CD14-positive monocyte (primary cell): Measurements from ENCODE around the gene KCNMB4. TPM values are rescaled to one million over a fixed set of nuclear protein-coding genes. Genes with fewer than 3 reads are reported as not detected.

ENCODE experiments used
- DNase-seq, 3 donors: peaks; one replicate each; pipeline ENCODE4 v3.0.0-alpha.2; 2011 to 2022
- H2AFZ ChIP-seq: 2 replicates; pipeline ENCODE4 v1.6.0; 2012; ENCODE audit warnings: mild to moderate bottlenecking, low read depth, low read length, inconsistent platforms; ENCODE audit not compliant: insufficient read depth, poor library complexity, severe bottlenecking
- H3K27ac ChIP-seq, 2 donors: 1 replicate in 1 of 2; 2 replicates in 1 of 2; pipeline ENCODE4 v1.5.1; 2012 to 2013; ENCODE audit warnings: low read length in 2 of 2, control low read depth in 1 of 2, inconsistent platforms in 1 of 2, low read depth in 1 of 2, mild to moderate bottlenecking in 1 of 2
- H3K27me3 ChIP-seq, 2 donors: one replicate each; pipeline versions ENCODE4 v1.6.0 to v1.6.1; 2011 to 2013; ENCODE audit warnings: low read length in 2 of 2; ENCODE audit not compliant: control insufficient read depth in 2 of 2, insufficient read depth in 2 of 2
- H3K36me3 ChIP-seq, 2 donors: replicated peaks in 1 of 2; 1 replicate in 1 of 2; 2 replicates in 1 of 2; pipeline versions ENCODE4 v1.5.1 to v1.6.1; 2012 to 2013; ENCODE audit warnings: low read length in 2 of 2, control low read depth in 1 of 2, inconsistent platforms in 1 of 2, mild to moderate bottlenecking in 1 of 2; ENCODE audit not compliant: insufficient read depth in 2 of 2, control insufficient read depth in 1 of 2
- H3K4me1 ChIP-seq, 2 donors: 1 replicate in 1 of 2; 2 replicates in 1 of 2; pipeline versions ENCODE4 v1.5.1 to v1.6.1; 2012 to 2013; ENCODE audit warnings: low read length in 2 of 2, control low read depth in 1 of 2, inconsistent platforms in 1 of 2, mild to moderate bottlenecking in 1 of 2, moderate library complexity in 1 of 2; ENCODE audit not compliant: insufficient read depth in 2 of 2, control insufficient read depth in 1 of 2
- H3K4me2 ChIP-seq: replicated peaks from 2 replicates; pipeline ENCODE3; 2012; ENCODE audit warnings: low read length, moderate library complexity, mild to moderate bottlenecking; ENCODE audit not compliant: poor library complexity, severe bottlenecking; ENCODE audit errors: extremely low read depth
- H3K4me3 ChIP-seq, 3 experiments: fragments of 200-600 bp in 1 of 3; sonication (generic) in 1 of 3; replicated peaks in 1 of 3; 1 replicate in 2 of 3; 2 replicates in 1 of 3; pipeline ENCODE4 v1.5.1; 2011 to 2013; ENCODE audit warnings: low read length in 3 of 3, mild to moderate bottlenecking in 3 of 3, control low read depth in 2 of 3, low read depth in 2 of 3, inconsistent platforms in 1 of 3, moderate library complexity in 1 of 3
- H3K79me2 ChIP-seq: 2 replicates; pipeline ENCODE4 v1.6.0; 2012; ENCODE audit warnings: mild to moderate bottlenecking, control low read depth, inconsistent platforms, low read length, moderate library complexity; ENCODE audit not compliant: insufficient read depth
- H3K9ac ChIP-seq: 2 replicates; pipeline ENCODE4 v1.6.0; 2017; ENCODE audit warnings: low read length, mild to moderate bottlenecking; ENCODE audit not compliant: insufficient read depth, poor library complexity, severe bottlenecking
- H3K9me3 ChIP-seq, 2 donors: replicated peaks in 1 of 2; 1 replicate in 1 of 2; 2 replicates in 1 of 2; pipeline versions ENCODE4 v1.5.1 to v1.6.1; 2012 to 2013; ENCODE audit warnings: low read length in 2 of 2, control low read depth in 1 of 2; ENCODE audit not compliant: control insufficient read depth in 1 of 2, insufficient read depth in 1 of 2
- H4K20me1 ChIP-seq: 2 replicates; pipeline ENCODE4 v1.6.0; 2012; ENCODE audit warnings: mild to moderate bottlenecking, low read length, control low read depth, moderate library complexity; ENCODE audit not compliant: insufficient read depth
- H3K27ac Mint-ChIP-seq, 7 donors: one replicate each; pipeline ENCODE4 v1.8.0; 2020; ENCODE audit warnings: mild to moderate bottlenecking in 7 of 7, mixed read lengths in 7 of 7, moderate library complexity in 6 of 7, inconsistent platforms in 2 of 7
- H3K27me3 Mint-ChIP-seq, 3 donors: one replicate each; pipeline ENCODE4 v1.8.0; 2021 to 2022; ENCODE audit warnings: low read depth in 3 of 3, mild to moderate bottlenecking in 3 of 3, mixed read lengths in 3 of 3, moderate library complexity in 3 of 3, inconsistent platforms in 1 of 3
- H3K36me3 Mint-ChIP-seq, 2 donors: one replicate each; pipeline ENCODE4 v1.8.0; 2020; ENCODE audit warnings: mixed read lengths in 2 of 2, inconsistent platforms in 1 of 2, mild to moderate bottlenecking in 1 of 2
- H3K4me1 Mint-ChIP-seq: one replicate; pipeline ENCODE4 v1.8.0; 2020; ENCODE audit warnings: mild to moderate bottlenecking, mixed read lengths
- H3K4me3 Mint-ChIP-seq, 2 donors: one replicate each; pipeline ENCODE4 v1.8.0; 2020; ENCODE audit warnings: mild to moderate bottlenecking in 2 of 2, mixed read lengths in 2 of 2, moderate library complexity in 1 of 2
- H3K9me3 Mint-ChIP-seq, 7 donors: one replicate each; pipeline ENCODE4 v1.8.0; 2020 to 2022; ENCODE audit warnings: mixed read lengths in 7 of 7, mild to moderate bottlenecking in 6 of 7, moderate library complexity in 6 of 7, inconsistent platforms in 2 of 7
- CTCF ChIP-seq: fragments of 200-600 bp; IDR thresholded peaks from one replicate; pipeline ENCODE4 v1.8.0; 2022; ENCODE audit warnings: antibody characterized with exemption, mild to moderate bottlenecking
- WGBS: methylation state at CpG from one replicate; pipeline ENCODE4 v1.1.5; 2013; ENCODE audit warnings: missing lambda C conversion rate; ENCODE audit not compliant: insufficient coverage; 5-methylcytosine and 5-hydroxymethylcytosine counted together
- intact Hi-C, 2 donors: fragments of 100-400 bp; cut with micrococcal nuclease; formaldehyde crosslinking; loops; one replicate each; pipeline versions ENCODE4 v1.15.0 to v1.15.1; 2023
- polyA plus RNA-seq, 3 donors: library from polyadenylated mRNA; depleted of rRNA in 1 of 3; unstranded in 2 of 3; stranded (reverse) in 1 of 3; fragments of 300-500 nt in 2 of 3; fragments of >200 nt in 1 of 3; fragmentation: Illumina TruSeq in 2 of 3; gene quantifications; 1 replicate in 2 of 3; 2 replicates in 1 of 3; pipeline ENCODE4 v1.2.3, GENCODE V29; 2012 to 2021

KCNMB4 gene
- polyA plus RNA-seq, 3 donors, result 0.23 to 0.83 (median 0.41) TPM

DNA sequence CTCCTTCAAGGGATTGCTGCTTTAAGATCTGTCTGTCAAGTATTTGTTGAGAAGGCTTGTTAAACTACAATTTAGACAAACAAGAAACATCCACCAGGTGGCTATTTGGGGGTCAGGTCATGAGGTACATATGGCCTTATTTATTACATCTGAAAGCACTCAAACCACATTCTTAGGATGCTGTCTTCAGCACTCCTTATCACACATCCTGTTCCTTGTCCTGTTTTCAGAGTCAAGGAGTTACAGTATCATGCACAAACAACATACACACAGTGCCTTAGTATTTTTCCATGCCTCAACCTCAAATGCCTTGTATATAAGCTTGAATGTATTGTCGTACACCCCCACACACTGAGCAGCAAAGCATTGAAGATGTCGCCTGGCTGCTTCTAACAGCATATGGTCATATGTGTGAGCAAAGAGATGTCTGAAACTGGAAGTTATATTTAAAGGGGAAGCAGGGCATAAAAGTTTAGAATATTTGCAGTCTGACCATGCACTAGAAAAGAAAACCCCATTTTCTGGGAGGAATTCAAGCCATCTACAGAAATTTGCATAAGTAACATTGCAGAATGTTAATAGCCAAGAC lies 83.8 kb downstream of the KCNMB4 start:
- no peak overlapping the region for H3K9ac ChIP-seq
- no peak for DNase-seq
- H3K4me3 ChIP-seq, result no peak overlapping the region
- H3K9me3 ChIP-seq, result peaks cover 22 to 29% of the 10 kb centered on the region in 2 donors
- H3K4me1 ChIP-seq, result no peaks in the 10 kb centered on the region
- Mint-ChIP-seq H3K36me3 (no peaks in the 10 kb centered on the region), H3K4me3 (no peak overlapping the region), H3K9me3 (peaks cover 14 to 39% (median 38%) of the 10 kb centered on the region in 7 donors), H3K4me1 (no peaks in the 10 kb centered on the region), H3K27ac (no peak overlapping the region), H3K27me3 (peaks cover 0 to 2% (median 0%) of the 10 kb centered on the region in 3 donors)
- intact Hi-C loops, result no loop called here
- WGBS, result no CpG with 5 or more reads among the region's 2 CpGs
- H4K20me1 ChIP-seq, result no peaks in the 10 kb centered on the region
- no peak overlapping the region for H2AFZ ChIP-seq
- H3K36me3 ChIP-seq, result no peaks in the 10 kb centered on the region
- H3K79me2 ChIP-seq, result no peaks in the 10 kb centered on the region
- no peak for TF ChIP-seq CTCF
- H3K27me3 ChIP-seq, result no peaks in the 10 kb centered on the region
- no peak overlapping the region for H3K4me2 ChIP-seq
- H3K27ac ChIP-seq, result no peak overlapping the region

GRCh38 chr12:70451528-70451927 lies 85.4 kb downstream of the KCNMB4 start:
- WGBS, result 100% methylated on average over 1 of the region's 1 CpG

More at GRCh38 chr12:70451528-70451927, 85.4 kb downstream of the KCNMB4 start:
- Histone ChIP-seq H3K9ac (no peak overlapping the region), H3K36me3 (no peaks in the 10 kb centered on the region), H2AFZ (no peak overlapping the region), H3K4me3 (no peak overlapping the region), H3K9me3 (peaks cover 22 to 29% of the 10 kb centered on the region in 2 donors), H3K4me1 (no peaks in the 10 kb centered on the region), H3K79me2 (no peaks in the 10 kb centered on the region), H3K27ac (no peak overlapping the region), H4K20me1 (no peaks in the 10 kb centered on the region), H3K4me2 (no peak overlapping the region), H3K27me3 (no peaks in the 10 kb centered on the region)
- TF ChIP-seq CTCF, result no peak
- no peaks in the 10 kb centered on the region for H3K36me3 Mint-ChIP-seq
- H3K9me3 Mint-ChIP-seq, result peaks cover 15 to 48% (median 37%) of the 10 kb centered on the region in 7 donors
- H3K27me3 Mint-ChIP-seq, result peaks cover 0 to 2% (median 0%) of the 10 kb centered on the region in 3 donors
- no peak overlapping the region for H3K4me3 Mint-ChIP-seq
- intact Hi-C loops, result no loop called here
- DNase-seq, result no peak
- no peak overlapping the region for H3K27ac Mint-ChIP-seq
- no peaks in the 10 kb centered on the region for H3K4me1 Mint-ChIP-seq
